Skeletal muscle satellite cell (primary cell): ENCODE results near the gene LYZL1. TPM values are rescaled to one million over a fixed set of nuclear protein-coding genes. Genes with fewer than 3 reads are reported as not detected.
"Not testable (repeated sequence)": the region's sequence is repeated elsewhere in the genome, so short reads cannot be mapped to it uniquely, and the experiment has no call there.

Experiments
- H3K27me3 ChIP-seq: 2 replicates; pipeline ENCODE4 v1.7.0; 2013; ENCODE audit warnings: low read length; ENCODE audit not compliant: control insufficient read depth, insufficient read depth
- H3K36me3 ChIP-seq: 2 replicates; pipeline ENCODE4 v1.7.0; 2013; ENCODE audit warnings: mild to moderate bottlenecking, control low read depth, low read length; ENCODE audit not compliant: insufficient read depth
- H3K4me1 ChIP-seq: 2 replicates; pipeline ENCODE4 v1.7.0; 2013; ENCODE audit warnings: low read length; ENCODE audit not compliant: control insufficient read depth, insufficient read depth
- H3K4me2 ChIP-seq: 2 replicates; pipeline ENCODE4 v1.7.0; 2013; ENCODE audit warnings: mild to moderate bottlenecking, low read length
- H3K4me3 ChIP-seq: 2 replicates; pipeline ENCODE4 v1.7.0; 2013; ENCODE audit warnings: low read length
- H3K9ac ChIP-seq: 2 replicates; pipeline ENCODE4 v1.7.0; 2013; ENCODE audit warnings: mild to moderate bottlenecking, low read depth, low read length, moderate library complexity
- H3K9me3 ChIP-seq: replicated peaks from 2 replicates; pipeline ENCODE4 v1.7.0; 2013; ENCODE audit warnings: mild to moderate bottlenecking, control low read depth, low read length
- total RNA-seq: library from RNA; depleted of rRNA; stranded (reverse); fragments of >200 nt; gene quantifications from 2 replicates; pipeline ENCODE4 v1.2.3, GENCODE V29; 2012; rRNA removed

The LYZL1 gene
- not detected in 2 replicates for total RNA-seq

GRCh38 chr10:29288906-29289305 is at the start of gene LYZL1:
Gene LYZL1 (plus strand): TSS chr10:29289070. CDS start chr10:29291868, 2,798 bp downstream.
- not testable (repeated sequence) for H3K36me3 ChIP-seq, H3K4me2 ChIP-seq, H3K4me1 ChIP-seq, H3K9me3 ChIP-seq, H3K4me3 ChIP-seq, H3K9ac ChIP-seq
- H3K27me3 ChIP-seq = peaks cover 53% of the 10 kb centered on the region

- no peak overlapping the region for H3K4me2 ChIP-seq
- no peaks in the 10 kb centered on the region for H3K9me3 ChIP-seq
- H3K27me3 ChIP-seq = peaks cover 61% of the 10 kb centered on the region
- no peak overlapping the region for H3K9ac ChIP-seq
- H3K4me1 ChIP-seq = no peaks in the 10 kb centered on the region
- no peak overlapping the region for H3K4me3 ChIP-seq
- H3K36me3 ChIP-seq = no peaks in the 10 kb centered on the region
These were observed 49.0 kb upstream of the LYZL1 start for GRCh38 chr10:29239569-29240472.

- Histone ChIP-seq H3K4me3 (no peak overlapping the region), H3K9ac (no peak overlapping the region), H3K4me1 (no peaks in the 10 kb centered on the region), H3K9me3 (no peaks in the 10 kb centered on the region), H3K27me3 (peaks cover 72% of the 10 kb centered on the region), H3K4me2 (no peak overlapping the region), H3K36me3 (no peaks in the 10 kb centered on the region)
These were observed 47.7 kb upstream of the LYZL1 start for GRCh38 chr10:29240986-29241660.

GRCh38 chr10:29241925-29242324 is 46.9 kb upstream of the LYZL1 start:
- Histone ChIP-seq H3K4me1 (no peaks in the 10 kb centered on the region), H3K9ac (no peak overlapping the region), H3K4me2 (no peak overlapping the region), H3K36me3 (no peaks in the 10 kb centered on the region), H3K4me3 (no peak overlapping the region), H3K27me3 (peaks cover 78% of the 10 kb centered on the region), H3K9me3 (no peaks in the 10 kb centered on the region)

- Histone ChIP-seq H3K4me2 (no peak overlapping the region), H3K9me3 (no peaks in the 10 kb centered on the region), H3K36me3 (no peaks in the 10 kb centered on the region), H3K4me3 (no peak overlapping the region), H3K4me1 (no peaks in the 10 kb centered on the region), H3K27me3 (peaks cover 78% of the 10 kb centered on the region), H3K9ac (no peak overlapping the region)
These were observed 45.8 kb upstream of the LYZL1 start for GRCh38 chr10:29243066-29243465.

- no peaks in the 10 kb centered on the region for H3K36me3 ChIP-seq
- no peak overlapping the region for H3K4me3 ChIP-seq
- H3K9ac ChIP-seq = no peak overlapping the region
- H3K4me2 ChIP-seq = no peak overlapping the region
- peaks cover 83% of the 10 kb centered on the region for H3K27me3 ChIP-seq
- H3K9me3 ChIP-seq = no peaks in the 10 kb centered on the region
- no peaks in the 10 kb centered on the region for H3K4me1 ChIP-seq
These were observed 45.1 kb upstream of the LYZL1 start for GRCh38 chr10:29243750-29244149.

- no peak overlapping the region for H3K4me2 ChIP-seq
- H3K9ac ChIP-seq = no peak overlapping the region
- H3K27me3 ChIP-seq = peaks cover 84% of the 10 kb centered on the region
- H3K4me1 ChIP-seq = no peaks in the 10 kb centered on the region
- H3K36me3 ChIP-seq = no peaks in the 10 kb centered on the region
- H3K4me3 ChIP-seq = no peak overlapping the region
- H3K9me3 ChIP-seq = no peaks in the 10 kb centered on the region
These were observed 43.9 kb upstream of the LYZL1 start for GRCh38 chr10:29244978-29245377.

- Histone ChIP-seq H3K9ac (no peak overlapping the region), H3K4me2 (no peak overlapping the region), H3K4me1 (no peaks in the 10 kb centered on the region), H3K27me3 (peaks cover 84% of the 10 kb centered on the region), H3K4me3 (no peak overlapping the region), H3K9me3 (no peaks in the 10 kb centered on the region), H3K36me3 (no peaks in the 10 kb centered on the region)
These were observed 43.4 kb upstream of the LYZL1 start for GRCh38 chr10:29245476-29245875.

- Histone ChIP-seq H3K9me3 (no peaks in the 10 kb centered on the region), H3K27me3 (peaks cover 85% of the 10 kb centered on the region), H3K4me2 (no peak overlapping the region), H3K4me3 (no peak overlapping the region), H3K36me3 (no peaks in the 10 kb centered on the region), H3K9ac (no peak overlapping the region), H3K4me1 (no peaks in the 10 kb centered on the region)
These were observed 42.4 kb upstream of the LYZL1 start for GRCh38 chr10:29246449-29246848.

GRCh38 chr10:29248158-29248557 is 40.7 kb upstream of the LYZL1 start:
- H3K36me3 ChIP-seq = no peaks in the 10 kb centered on the region
- H3K9me3 ChIP-seq = no peaks in the 10 kb centered on the region
- H3K27me3 ChIP-seq = peaks cover 91% of the 10 kb centered on the region
- no peak overlapping the region for H3K4me2 ChIP-seq
- no peaks in the 10 kb centered on the region for H3K4me1 ChIP-seq
- no peak overlapping the region for H3K9ac ChIP-seq
- no peak overlapping the region for H3K4me3 ChIP-seq

- Histone ChIP-seq H3K4me3 (no peak overlapping the region), H3K9ac (no peak overlapping the region), H3K4me2 (no peak overlapping the region), H3K36me3 (no peaks in the 10 kb centered on the region), H3K27me3 (peaks cover 91% of the 10 kb centered on the region), H3K9me3 (no peaks in the 10 kb centered on the region), H3K4me1 (no peaks in the 10 kb centered on the region)
These were observed 39.9 kb upstream of the LYZL1 start for GRCh38 chr10:29249018-29249417.
